OCI-LY7 (cell line): ENCODE results near the gene SPINT1. TPM values are rescaled to one million over a fixed set of nuclear protein-coding genes. Genes with fewer than 3 reads are reported as not detected.

Experiments used
- BruUV-seq: library from RNA; stranded (reverse); fragments of 400-500 nt; replicated peaks from 2 replicates; lab custom pipeline; 2021; lab: Mats Ljungman, UMichigan
- CTCF ChIA-PET: fragments of 300-600 bp; sonication (Branson Sonifier 250); formaldehyde crosslinking; loops from one replicate; lab custom pipeline; 2022; ENCODE audit warnings: antibody characterized with exemption; ENCODE audit not compliant: unreplicated experiment; lab: Charles Lee
- POLR2A ChIA-PET: fragments of 300-600 bp; sonication (Branson Sonifier 250); formaldehyde crosslinking; loops from one replicate; lab custom pipeline; 2022; ENCODE audit warnings: antibody characterized with exemption; lab: Charles Lee
- DNase-seq: peaks from one replicate; pipeline ENCODE4 v3.0.0-alpha.2; 2015; ENCODE audit warnings: low spot score
- H2AFZ ChIP-seq: fragments of 200-600 bp; sonication (generic), shearing (Covaris generic); 2 replicates; pipeline ENCODE4 v1.6.1; 2014; ENCODE audit warnings: mild to moderate bottlenecking, antibody characterized with exemption, low read length, moderate library complexity
- H3K27ac ChIP-seq: fragments of 200-600 bp; sonication (generic); 2 replicates; pipeline ENCODE4 v1.5.1; 2014; ENCODE audit warnings: mixed run types, low read depth, mild to moderate bottlenecking, moderate library complexity, low read length, inconsistent platforms; ENCODE audit not compliant: poor library complexity, severe bottlenecking
- H3K36me3 ChIP-seq: fragments of 200-600 bp; sonication (generic); 2 replicates; pipeline ENCODE4 v1.6.1; 2014; ENCODE audit warnings: mild to moderate bottlenecking, antibody characterized with exemption, low read length, moderate library complexity, mixed read lengths; ENCODE audit not compliant: insufficient read depth
- H3K4me1 ChIP-seq: fragments of 200-600 bp; sonication (generic); 2 replicates; pipeline ENCODE4 v1.5.1; 2014; ENCODE audit warnings: mild to moderate bottlenecking, low read length; ENCODE audit not compliant: insufficient read depth, poor library complexity, severe bottlenecking
- H3K4me2 ChIP-seq: fragments of 200-600 bp; sonication (generic); 2 replicates; pipeline ENCODE4 v1.6.1; 2014; ENCODE audit warnings: mild to moderate bottlenecking, low read length
- H3K4me3 ChIP-seq: fragments of 200-600 bp; sonication (generic); 2 replicates; pipeline ENCODE4 v1.5.1; 2014; ENCODE audit warnings: mild to moderate bottlenecking, low read depth, low read length; ENCODE audit not compliant: poor library complexity, severe bottlenecking
- H3K79me2 ChIP-seq: fragments of 200-600 bp; sonication (generic); 2 replicates; pipeline ENCODE4 v1.6.1; 2016; ENCODE audit warnings: low read depth, mild to moderate bottlenecking, low read length, moderate library complexity, mixed read lengths; ENCODE audit not compliant: insufficient read depth
- H3K9me2 ChIP-seq: fragments of 200-600 bp; sonication (generic); 2 replicates; pipeline ENCODE4 v1.6.1; 2016; ENCODE audit warnings: mild to moderate bottlenecking, low read length, mixed read lengths; ENCODE audit not compliant: insufficient read depth
- H3K9me3 ChIP-seq: fragments of 200-600 bp; sonication (generic); 2 replicates; pipeline ENCODE4 v1.6.1; 2014; ENCODE audit warnings: mild to moderate bottlenecking, mixed run types, low read length, mixed read lengths
- H4K20me1 ChIP-seq: fragments of 200-600 bp; sonication (generic); 2 replicates; pipeline ENCODE4 v1.6.1; 2014; ENCODE audit warnings: mild to moderate bottlenecking, antibody characterized with exemption, low read length, moderate library complexity, mixed read lengths; ENCODE audit not compliant: insufficient read depth
- EZH2phosphoT487 ChIP-seq: fragments of 200-600 bp; sonication (generic); IDR thresholded peaks from 2 replicates; pipeline ENCODE4 v1.6.1; 2018; ENCODE audit warnings: low read depth, borderline replicate concordance, mild to moderate bottlenecking, mixed run types, antibody characterized with exemption, low read length, moderate library complexity, mixed read lengths
- intact Hi-C: fragments of 100-400 bp; cut with micrococcal nuclease; formaldehyde crosslinking; loops from one replicate; pipeline ENCODE4 v1.10.0; 2022; ENCODE audit not compliant: unreplicated experiment
- total RNA-seq, 2 experiments: library from RNA; depleted of rRNA in 1 of 2; stranded (reverse); fragments of >200 nt in 1 of 2; shearing (Covaris generic) in 1 of 2; gene quantifications; 2 replicates each; pipeline ENCODE4 v1.2.3, GENCODE V29; 2014 to 2022
- TF ChIP-seq, protein P1 (sequence below): fragments of 200-600 bp; sonication (generic); conservative IDR thresholded peaks from 2 replicates; pipeline ENCODE4 v1.5.1; 2014; ENCODE audit warnings: mild to moderate bottlenecking, antibody characterized with exemption, low read length, moderate library complexity, mixed read lengths

SPINT1 gene
- total RNA-seq, 2 experiments from 2014 or later = 2.4 TPM; not detected in 1

DNA sequence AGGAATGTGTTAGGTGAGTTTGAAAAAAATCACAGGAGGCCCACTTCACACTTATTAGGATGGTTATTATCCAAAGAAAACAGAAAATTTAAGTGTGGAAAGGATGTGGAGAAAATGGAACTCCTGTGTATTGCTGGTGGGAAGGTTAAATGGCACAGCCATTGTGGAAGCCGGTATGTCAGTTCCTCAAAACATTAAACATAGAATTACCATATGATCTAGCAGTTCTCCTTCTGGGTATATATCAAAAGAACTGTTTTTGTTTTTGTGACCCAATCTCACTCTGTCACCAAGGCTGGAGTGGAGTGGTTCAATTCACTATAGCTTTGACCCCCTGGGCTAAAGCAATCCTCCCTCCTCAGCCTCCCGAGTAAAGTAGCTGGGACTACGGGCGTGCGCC, 47.3 kb upstream of the SPINT1 start:
- no peaks in the 10 kb centered on the region for H3K9me3 ChIP-seq
- BruUV-seq = no TSS peak
- DNase-seq = no peak
- intact Hi-C loops = no loop called here
- ChIA-PET CTCF (no interaction called here), POLR2A (interaction anchor here (0.5 to 1.6 kb wide), 3 partner anchors 10 to 198 kb away, joined by 3 to 4 read pairs (median 3); partner anchors contain the start of genes DNAJC17 and ZFYVE19)
- H4K20me1 ChIP-seq = no peaks in the 10 kb centered on the region
- no peak overlapping the region for H3K27ac ChIP-seq
- H3K79me2 ChIP-seq = 0 out of 2 replicates have a peak, but pooled peaks cover 3% of the 10 kb centered on the region
- H3K36me3 ChIP-seq = peaks cover 4% of the 10 kb centered on the region; the same call in 1 of the 2 replicates
- H3K9me2 ChIP-seq = no peaks in the 10 kb centered on the region
- H3K4me2 ChIP-seq = no peak overlapping the region
- H3K4me3 ChIP-seq = no peak overlapping the region
- TF ChIP-seq EZH2phosphoT487 = no peak
- TF ChIP-seq, protein P1, sequence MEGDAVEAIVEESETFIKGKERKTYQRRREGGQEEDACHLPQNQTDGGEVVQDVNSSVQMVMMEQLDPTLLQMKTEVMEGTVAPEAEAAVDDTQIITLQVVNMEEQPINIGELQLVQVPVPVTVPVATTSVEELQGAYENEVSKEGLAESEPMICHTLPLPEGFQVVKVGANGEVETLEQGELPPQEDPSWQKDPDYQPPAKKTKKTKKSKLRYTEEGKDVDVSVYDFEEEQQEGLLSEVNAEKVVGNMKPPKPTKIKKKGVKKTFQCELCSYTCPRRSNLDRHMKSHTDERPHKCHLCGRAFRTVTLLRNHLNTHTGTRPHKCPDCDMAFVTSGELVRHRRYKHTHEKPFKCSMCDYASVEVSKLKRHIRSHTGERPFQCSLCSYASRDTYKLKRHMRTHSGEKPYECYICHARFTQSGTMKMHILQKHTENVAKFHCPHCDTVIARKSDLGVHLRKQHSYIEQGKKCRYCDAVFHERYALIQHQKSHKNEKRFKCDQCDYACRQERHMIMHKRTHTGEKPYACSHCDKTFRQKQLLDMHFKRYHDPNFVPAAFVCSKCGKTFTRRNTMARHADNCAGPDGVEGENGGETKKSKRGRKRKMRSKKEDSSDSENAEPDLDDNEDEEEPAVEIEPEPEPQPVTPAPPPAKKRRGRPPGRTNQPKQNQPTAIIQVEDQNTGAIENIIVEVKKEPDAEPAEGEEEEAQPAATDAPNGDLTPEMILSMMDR = no peak
- H2AFZ ChIP-seq = no peak overlapping the region
- no peaks in the 10 kb centered on the region for H3K4me1 ChIP-seq

DNA sequence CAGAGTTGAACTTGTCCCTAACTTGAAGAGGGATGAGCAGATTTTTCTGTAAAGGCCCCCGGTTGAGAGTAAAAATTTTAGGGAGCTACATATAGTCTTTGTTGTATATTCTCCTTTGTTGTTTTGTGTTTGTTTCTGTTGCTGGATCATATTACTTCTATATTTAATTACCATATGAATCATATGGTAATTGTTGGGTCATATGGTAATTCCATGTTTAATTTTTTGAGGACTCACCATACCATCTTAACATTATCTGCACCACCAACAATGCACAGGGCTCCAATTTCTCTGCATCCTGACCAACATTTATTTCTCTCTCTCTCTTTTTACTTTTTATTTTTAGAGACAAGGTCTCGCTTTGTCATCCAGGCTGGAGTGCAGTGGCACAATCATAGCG, 44.3 kb upstream of the SPINT1 start:
- TF ChIP-seq, protein P1 = no peak
- no peak for TF ChIP-seq EZH2phosphoT487
- H3K4me3 ChIP-seq = no peak overlapping the region
- no peaks in the 10 kb centered on the region for H3K4me1 ChIP-seq
- H3K79me2 ChIP-seq = no peaks in the 10 kb centered on the region
- H2AFZ ChIP-seq = no peak overlapping the region
- no peaks in the 10 kb centered on the region for H3K9me3 ChIP-seq
- intact Hi-C loops = no loop called here
- BruUV-seq = no TSS peak
- H4K20me1 ChIP-seq = no peaks in the 10 kb centered on the region
- ChIA-PET POLR2A (interaction anchor here (1.4 kb wide), 1 partner anchor 14 kb away, joined by 4 read pairs; no protein-coding TSS in a partner anchor), CTCF (no interaction called here)
- H3K4me2 ChIP-seq = no peak overlapping the region
- H3K36me3 ChIP-seq = no peaks in the 10 kb centered on the region
- DNase-seq = no peak
- H3K27ac ChIP-seq = no peak overlapping the region
- H3K9me2 ChIP-seq = no peaks in the 10 kb centered on the region

DNA sequence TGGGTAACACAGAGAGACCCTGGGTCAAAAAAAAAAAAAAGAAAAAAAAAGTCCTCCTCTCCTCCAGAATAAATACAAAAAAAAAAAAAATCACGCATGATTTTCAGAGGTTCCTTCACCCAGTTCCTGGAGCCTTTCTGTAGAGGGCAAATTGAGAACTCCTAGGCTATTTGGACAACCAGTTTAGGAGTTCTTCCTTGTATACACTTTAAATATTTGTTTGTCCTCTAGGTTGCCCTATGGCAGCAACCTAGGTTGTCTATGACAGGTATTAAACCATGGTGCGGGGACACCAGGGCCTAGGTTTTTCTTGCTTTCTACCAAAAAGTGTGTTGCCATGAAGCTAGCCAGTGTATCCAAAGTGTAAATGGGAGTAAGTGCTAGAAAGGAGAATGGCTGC, 40.8 kb upstream of the SPINT1 start:
- Histone ChIP-seq H3K36me3 (no peaks in the 10 kb centered on the region), H3K4me3 (no peak overlapping the region), H3K9me2 (no peaks in the 10 kb centered on the region), H4K20me1 (no peaks in the 10 kb centered on the region), H3K4me1 (peaks cover 8% of the 10 kb centered on the region), H3K79me2 (peaks cover 14% of the 10 kb centered on the region; the same call in 1 of the 2 replicates), H3K27ac (no peak overlapping the region), H3K4me2 (no peak overlapping the region), H3K9me3 (no peaks in the 10 kb centered on the region), H2AFZ (no peak overlapping the region)
- no peak for DNase-seq
- no TSS peak for BruUV-seq
- CTCF ChIA-PET = no interaction called here
- TF ChIP-seq, protein P1 = no peak
- TF ChIP-seq EZH2phosphoT487 = no peak
- POLR2A ChIA-PET = interaction anchor here (0.6 to 0.7 kb wide), 3 partner anchors 15 to 57 kb away, joined by 3 to 6 read pairs (median 3); no protein-coding TSS in a partner anchor
- intact Hi-C loops = no loop called here
